AG09309 (cell line): ENCODE data around the gene CCL11.

Experiments used
- DNase-seq: peaks from one replicate; pipeline ENCODE4 v3.0.0-alpha.2; 2010; ENCODE audit warnings: low read depth
- H3K4me3 ChIP-seq: 2 replicates; pipeline ENCODE4 v1.5.1; 2011; ENCODE audit warnings: mild to moderate bottlenecking, low read depth, low read length, moderate library complexity; ENCODE audit not compliant: control insufficient read depth
- CTCF ChIP-seq: IDR thresholded peaks from 2 replicates; pipeline ENCODE4 v1.5.1; 2011; ENCODE audit warnings: mild to moderate bottlenecking, low read depth, low read length, inconsistent platforms; ENCODE audit not compliant: insufficient read depth, control insufficient read depth; ENCODE audit errors: missing control alignments

The CCL11 gene

GRCh38 chr17:34251186-34251585 lies 34.4 kb upstream of the CCL11 start:
- no peak for DNase-seq
- no peak for TF ChIP-seq CTCF
- H3K4me3 ChIP-seq, result no peak overlapping the region

GRCh38 chr17:34252095-34252443 lies 33.5 kb upstream of the CCL11 start:
- H3K4me3 ChIP-seq, result no peak overlapping the region
- no peak for DNase-seq
- no peak for TF ChIP-seq CTCF

- TF ChIP-seq CTCF, result no peak
- DNase-seq, result peak; percentile 80
- H3K4me3 ChIP-seq, result no peak overlapping the region
Observed at GRCh38 chr17:34252444-34253138, 33.0 kb upstream of the CCL11 start.

GRCh38 chr17:34253139-34253525 lies 32.4 kb upstream of the CCL11 start:
- no peak for TF ChIP-seq CTCF
- DNase-seq, result no peak
- H3K4me3 ChIP-seq, result no peak overlapping the region

- no peak for TF ChIP-seq CTCF
- H3K4me3 ChIP-seq, result no peak overlapping the region
- DNase-seq, result peak; percentile 78
Observed at GRCh38 chr17:34254146-34254545, 31.4 kb upstream of the CCL11 start.

- peak within 1 kb of the TSS; percentile 56 for H3K4me3 ChIP-seq
- no peak for TF ChIP-seq CTCF
- DNase-seq, result no peak
Observed at GRCh38 chr17:34254651-34255380, 30.7 kb upstream of the CCL11 start, which contains the start of gene CCL2. Gene CCL2 (plus strand): TSS chr17:34255285. CDS start chr17:34255350, 65 bp downstream.
